Pancreas (tissue), 10 donors: ENCODE data around the gene RAI1. TPM values are rescaled to one million over a fixed set of nuclear protein-coding genes. Genes with fewer than 3 reads are reported as not detected.

Experiments used
- ATAC-seq, 4 donors: fragments of 200-7000 bp; cut with Tn5 transposase; one replicate each; pipeline versions ENCODE4 v1.8.0 to v1.9.1; 2020; ENCODE audit warnings: mild to moderate bottlenecking in 4 of 4, moderate library complexity in 4 of 4
- DNase-seq, 6 donors: peaks; one replicate each; pipeline ENCODE4 v3.0.0-alpha.2; 2020
- FAIRE-seq: peaks from 2 replicates; lab custom pipeline; 2012; peaks lifted over from hg19 to GRCh38; lab: Jason Lieb, UNC
- H3K27ac ChIP-seq, 4 donors: fragments of 200-600 bp; sonication (generic); 1 replicate in 3 of 4; 2 replicates in 1 of 4; pipeline versions ENCODE4 v1.5.0 to v1.8.0; 2020
- H3K27me3 ChIP-seq, 4 donors: fragments of 200-600 bp; one replicate each; pipeline ENCODE4 v1.8.0; 2021
- H3K36me3 ChIP-seq, 3 donors: fragments of 200-600 bp; sonication (generic) in 1 of 3; one replicate each; pipeline versions ENCODE4 v1.5.0 to v1.8.0; 2020 to 2021
- H3K4me1 ChIP-seq, 3 donors: fragments of 200-600 bp; one replicate each; pipeline ENCODE4 v1.8.0; 2021
- H3K4me3 ChIP-seq, 4 donors: fragments of 200-600 bp; sonication (generic) in 2 of 4; one replicate each; pipeline versions ENCODE4 v1.5.0 to v1.8.0; 2020 to 2021
- H3K9me3 ChIP-seq, 4 donors: fragments of 200-600 bp; one replicate each; pipeline ENCODE4 v1.8.0; 2021
- CTCF ChIP-seq, 4 donors: fragments of 200-600 bp; sonication (generic) in 3 of 4; IDR thresholded peaks; one replicate each; pipeline versions ENCODE4 v1.5.0 to v1.8.0; 2021; ENCODE audit warnings: antibody characterized with exemption in 4 of 4
- WGBS, 2 donors: extraction: QIAGEN DNeasy Blood & Tissue Kit; methylation state at CpG; one replicate each; pipeline ENCODE4 v1.1.7; 2013; 5-methylcytosine and 5-hydroxymethylcytosine counted together
- intact Hi-C, 3 donors: fragments of 100-400 bp; cut with DNase I; formaldehyde crosslinking; loops; one replicate each; pipeline versions ENCODE4 v1.11.1 to v1.14.2; 2022
- polyA plus RNA-seq, 2 donors: library from polyadenylated mRNA; stranded (reverse); fragments of 200-250 nt; gene quantifications; one replicate each; pipeline ENCODE4 v1.2.3, GENCODE V29; 2013
- total RNA-seq, 6 donors: library from RNA; stranded (reverse); fragmentation: NEBNext Ultra II Directional in 4 of 6; extraction: Animal tissue kit (Norgen Biotek cat#: 25700) in 4 of 6; gene quantifications; one replicate each; pipeline versions ENCODE4 v1.2.1 to v1.2.4, GENCODE V29; 2021 to 2023
- donor health status: healthy with polysubstance abuse.
- donor health status: DM: no; HTN: no; CAD: no; lungs with moderate emphysema.
- donor health status: DM: no; HTN: no; CAD: no.
- donor health status: control.
- donor health status: control.
- donor health status: Bipolar disorder and iron deficiency.
- donor health status: DM: yes; HTN: yes; CAD: no.
- donor health status: DM: no; HTN: no; CAD: no.
- donor health status: DM: no; HTN: no; CAD: no.
- donor health status: DM: yes; HTN: yes; CAD: no.

The RAI1 gene
- total and polyA plus RNA-seq, 8 donors: 12.1 to 23.9 (median 16.7) TPM

GRCh38 chr17:17801800-17802481 is 120.7 kb downstream of the RAI1 start:
- peak in 1 of 6 donors; percentile 47 for DNase-seq
- no peaks in the 10 kb centered on the region for H3K9me3 ChIP-seq
- H3K27me3 ChIP-seq: no peaks in the 10 kb centered on the region
- intact Hi-C loops: no loop called here
- no peaks in the 10 kb centered on the region for H3K4me1 ChIP-seq
- H3K36me3 ChIP-seq: peaks cover 0 to 8% (median 3%) of the 10 kb centered on the region in 3 donors
- no peak for FAIRE-seq
- no peak overlapping the region for H3K27ac ChIP-seq
- WGBS, 2 donors: 93 to 94% methylated on average over 13 of the region's 13 CpGs
- no peak for ATAC-seq
- TF ChIP-seq CTCF (IDR thresholded peaks at IDR 0.05): no peak
- no peak overlapping the region for H3K4me3 ChIP-seq

GRCh38 chr17:17804007-17804406 is 122.7 kb downstream of the RAI1 start:
- ATAC-seq (no peak), FAIRE-seq (no peak), DNase-seq (no peak)
- Histone ChIP-seq H3K4me3 (no peak overlapping the region), H3K4me1 (no peaks in the 10 kb centered on the region), H3K27me3 (no peaks in the 10 kb centered on the region), H3K27ac (no peak overlapping the region), H3K9me3 (no peaks in the 10 kb centered on the region), H3K36me3 (peaks cover 0 to 8% (median 0%) of the 10 kb centered on the region in 3 donors)
- WGBS, 2 donors: 99 to 100% methylated on average over 3 of the region's 3 CpGs
- intact Hi-C loops: no loop called here
- no peak for TF ChIP-seq CTCF (IDR thresholded peaks at IDR 0.05)

GRCh38 chr17:17805575-17805974 is 124.3 kb downstream of the RAI1 start:
- FAIRE-seq: no peak
- Histone ChIP-seq H3K4me1 (no peaks in the 10 kb centered on the region), H3K27ac (no peak overlapping the region), H3K36me3 (peaks cover 0 to 8% (median 0%) of the 10 kb centered on the region in 3 donors), H3K9me3 (no peaks in the 10 kb centered on the region), H3K4me3 (no peak overlapping the region), H3K27me3 (no peaks in the 10 kb centered on the region)
- no peak for TF ChIP-seq CTCF (IDR thresholded peaks at IDR 0.05)
- intact Hi-C loops: no loop called here
- peak in 1 of 6 donors; percentile 69 for DNase-seq
- ATAC-seq: no peak
- 88 to 89% methylated on average over 9 of the region's 9 CpGs for WGBS, 2 donors

- Histone ChIP-seq H3K4me1 (no peaks in the 10 kb centered on the region), H3K36me3 (peaks cover 0 to 8% (median 0%) of the 10 kb centered on the region in 3 donors), H3K27ac (no peak overlapping the region), H3K4me3 (no peak overlapping the region), H3K9me3 (no peaks in the 10 kb centered on the region), H3K27me3 (no peaks in the 10 kb centered on the region)
- DNase-seq (no peak), FAIRE-seq (no peak), ATAC-seq (no peak)
- intact Hi-C loops: no loop called here
- TF ChIP-seq CTCF (IDR thresholded peaks at IDR 0.05): no peak
- 92 to 95% methylated on average over 4 of the region's 4 CpGs for WGBS, 2 donors
Observed at GRCh38 chr17:17806035-17806434, 124.8 kb downstream of the RAI1 start.

- Histone ChIP-seq H3K36me3 (peaks cover 0 to 8% (median 0%) of the 10 kb centered on the region in 3 donors), H3K27ac (no peak overlapping the region)
- no peak for TF ChIP-seq CTCF (IDR thresholded peaks at IDR 0.05)
Observed at GRCh38 chr17:17806611-17807274, 125.5 kb downstream of the RAI1 start.

More at GRCh38 chr17:17806611-17807274, 125.5 kb downstream of the RAI1 start:
- no peaks in the 10 kb centered on the region for H3K9me3 ChIP-seq
- H3K4me1 ChIP-seq: no peaks in the 10 kb centered on the region
- FAIRE-seq (no peak), ATAC-seq (no peak), DNase-seq (peak in 1 of 6 donors; percentile 51)
- intact Hi-C loops: no loop called here
- WGBS, 2 donors: 85 to 92% methylated on average over 15 to 16 of the region's 17 CpGs
- H3K4me3 ChIP-seq: no peak overlapping the region
- no peaks in the 10 kb centered on the region for H3K27me3 ChIP-seq
